B cell (primary cell): ENCODE measurements around the gene KIF7. TPM values are rescaled to one million over a fixed set of nuclear protein-coding genes. Genes with fewer than 3 reads are reported as not detected.
A peak's percentile ranks its signal among the peaks of the same experiment; 100 is the strongest.

Experiments used
- ATAC-seq: fragments of 200-7000 bp; cut with Tn5 transposase; one replicate; pipeline ENCODE4 v1.10.0; 2021; ENCODE audit warnings: low read depth, mild to moderate bottlenecking, moderate number of reproducible peaks, moderate library complexity
- CTCF ChIA-PET: fragments of 350-600 bp; sonication (Branson Sonifier 250); formaldehyde crosslinking; loops from one replicate; lab custom pipeline; 2021; ENCODE audit warnings: antibody characterized with exemption, inconsistent platforms; lab: Charles Lee
- POLR2A ChIA-PET: fragments of 350-600 bp; sonication (Branson Sonifier 250); formaldehyde crosslinking; loops from one replicate; lab custom pipeline; 2021; ENCODE audit warnings: antibody characterized with exemption; lab: Charles Lee
- DNase-seq: peaks from one replicate; pipeline ENCODE4 v3.0.0; 2013
- H2AFZ ChIP-seq: 2 replicates; pipeline ENCODE4 v1.6.1; 2012; ENCODE audit warnings: mild to moderate bottlenecking, low read depth, low read length; ENCODE audit not compliant: insufficient read depth, poor library complexity, severe bottlenecking
- H3K27ac ChIP-seq, 2 donors: 1 replicate in 1 of 2; 2 replicates in 1 of 2; pipeline ENCODE4 v1.5.1; 2012 to 2013; ENCODE audit warnings: low read length in 2 of 2, mild to moderate bottlenecking in 2 of 2, moderate library complexity in 1 of 2
- H3K27me3 ChIP-seq, 4 experiments: fragments of 200-600 bp in 1 of 4; sonication (generic) in 1 of 4; replicated peaks in 1 of 4; 1 replicate in 2 of 4; 2 replicates in 2 of 4; pipeline versions ENCODE4 v1.6.1 to v1.7.0; 2013 to 2016; ENCODE audit warnings: low read length in 3 of 4, mild to moderate bottlenecking in 2 of 4, mixed read lengths in 1 of 4, moderate library complexity in 1 of 4; ENCODE audit not compliant: insufficient read depth in 4 of 4, control insufficient read depth in 3 of 4; ENCODE audit errors: control extremely low read depth in 1 of 4
- H3K36me3 ChIP-seq, 2 experiments: replicated peaks in 1 of 2; 1 replicate in 1 of 2; 2 replicates in 1 of 2; pipeline versions ENCODE4 v1.6.1 to v1.7.1; 2013; ENCODE audit warnings: low read length in 1 of 2; ENCODE audit not compliant: insufficient read depth in 2 of 2, control insufficient read depth in 1 of 2; ENCODE audit errors: control extremely low read depth in 1 of 2, extremely low read depth in 1 of 2
- H3K4me1 ChIP-seq, 2 donors: fragments of 200-600 bp in 1 of 2; sonication (generic) in 1 of 2; 1 replicate in 1 of 2; 2 replicates in 1 of 2; pipeline versions ENCODE4 v1.5.1 to v1.6.1; 2013 to 2017; ENCODE audit warnings: low read length in 2 of 2; ENCODE audit not compliant: control insufficient read depth in 2 of 2, insufficient read depth in 2 of 2
- H3K4me2 ChIP-seq: replicated peaks from 2 replicates; pipeline ENCODE3; 2012; ENCODE audit warnings: mild to moderate bottlenecking, low read depth, low read length; ENCODE audit not compliant: poor library complexity, severe bottlenecking
- H3K4me3 ChIP-seq, 5 experiments: fragments of 200-600 bp in 1 of 5; sonication (generic) in 1 of 5; 1 replicate in 3 of 5; 2 replicates in 2 of 5; pipeline versions ENCODE4 v1.5.1 to v1.7.0; 2011 to 2016; ENCODE audit warnings: low read length in 4 of 5, mild to moderate bottlenecking in 4 of 5, low read depth in 2 of 5, control low read depth in 1 of 5, moderate library complexity in 1 of 5; ENCODE audit not compliant: insufficient read depth in 1 of 5; ENCODE audit errors: control extremely low read depth in 1 of 5, extremely low read depth in 1 of 5
- H3K79me2 ChIP-seq: fragments of 200-600 bp; sonication (generic); one replicate; pipeline ENCODE4 v1.6.0; 2016; ENCODE audit warnings: low read length; ENCODE audit not compliant: control insufficient read depth, insufficient read depth
- H3K9ac ChIP-seq: fragments of 200-600 bp; sonication (generic); 2 replicates; pipeline ENCODE4 v1.6.1; 2017; ENCODE audit warnings: mild to moderate bottlenecking, low read length, moderate library complexity
- H3K9me3 ChIP-seq, 3 donors: one replicate each; pipeline versions ENCODE4 v1.6.1 to v1.7.1; 2013; ENCODE audit warnings: low read length in 2 of 3; ENCODE audit not compliant: control insufficient read depth in 2 of 3, insufficient read depth in 1 of 3; ENCODE audit errors: control extremely low read depth in 1 of 3
- H4K20me1 ChIP-seq: 2 replicates; pipeline ENCODE4 v1.6.0; 2012; ENCODE audit warnings: mild to moderate bottlenecking, low read length; ENCODE audit not compliant: insufficient read depth, control insufficient read depth, poor library complexity, severe bottlenecking
- H3K27ac Mint-ChIP-seq: one replicate; pipeline ENCODE4 v1.8.0; 2021; ENCODE audit warnings: mixed read lengths
- H3K27me3 Mint-ChIP-seq: one replicate; pipeline ENCODE4 v1.8.0; 2021; ENCODE audit warnings: mixed read lengths
- H3K4me1 Mint-ChIP-seq: one replicate; pipeline ENCODE4 v1.8.0; 2021; ENCODE audit warnings: mixed read lengths
- H3K4me3 Mint-ChIP-seq: one replicate; pipeline ENCODE4 v1.8.0; 2021; ENCODE audit warnings: mixed read lengths
- H3K9me3 Mint-ChIP-seq: one replicate; pipeline ENCODE4 v1.8.0; 2022; ENCODE audit warnings: mixed read lengths; ENCODE audit not compliant: insufficient read depth
- EZH2 ChIP-seq: IDR thresholded peaks from 2 replicates; pipeline ENCODE4 v1.6.1; 2012; ENCODE audit warnings: borderline replicate concordance, low read depth, mild to moderate bottlenecking, moderate library complexity, low read length; ENCODE audit not compliant: insufficient read depth, poor library complexity, severe bottlenecking
- WGBS: methylation state at CpG from one replicate; pipeline ENCODE4 v1.1.5; 2013; ENCODE audit warnings: missing lambda C conversion rate; ENCODE audit not compliant: insufficient coverage; 5-methylcytosine and 5-hydroxymethylcytosine counted together
- intact Hi-C: fragments of 100-400 bp; cut with micrococcal nuclease; formaldehyde crosslinking; loops from one replicate; pipeline ENCODE4 v1.10.0; 2022
- polyA plus RNA-seq: library from polyadenylated mRNA; depleted of rRNA; stranded (reverse); fragments of >200 nt; gene quantifications from 2 replicates; pipeline ENCODE4 v1.2.3, GENCODE V29; 2012
- total RNA-seq, 2 donors: library from RNA; stranded (reverse); fragments of 120-200 nt in 1 of 2; gene quantifications; 1 replicate in 1 of 2; 2 replicates in 1 of 2; pipeline versions ENCODE4 v1.2.3 to v1.2.4, GENCODE V29; 2013 to 2022
- TF ChIP-seq, protein P1 (sequence below): fragments of 200-600 bp; IDR thresholded peaks from one replicate; pipeline ENCODE4 v1.8.0; 2022; ENCODE audit warnings: antibody characterized with exemption, mild to moderate bottlenecking

The KIF7 gene
- total and polyA plus RNA-seq, 2 donors (not counting 1 experiment from before 2014, with no cell fraction given) = not detected

GRCh38 chr15:89673165-89673512, 17.9 kb upstream of the KIF7 start:
- Histone ChIP-seq H3K79me2 (no peaks in the 10 kb centered on the region), H3K27me3 (no peaks in the 10 kb centered on the region), H4K20me1 (no peaks in the 10 kb centered on the region), H3K9me3 (peaks cover 0 to 4% (median 0%) of the 10 kb centered on the region in 3 donors), H3K9ac (no peak overlapping the region), H3K4me1 (no peaks in the 10 kb centered on the region), H3K4me2 (no peak overlapping the region), H3K27ac (no peak overlapping the region), H3K36me3 (no peaks in the 10 kb centered on the region), H2AFZ (no peak overlapping the region), H3K4me3 (no peak overlapping the region)
- no peak for DNase-seq
- Mint-ChIP-seq H3K9me3 (no peaks in the 10 kb centered on the region), H3K27me3 (peaks cover 8% of the 10 kb centered on the region), H3K4me3 (no peak overlapping the region), H3K27ac (no peak overlapping the region), H3K4me1 (no peaks in the 10 kb centered on the region)
- intact Hi-C loops = no loop called here
- WGBS = 79% methylated on average over 12 of the region's 12 CpGs
- ChIA-PET CTCF (no interaction called here), POLR2A (no interaction called here)
- TF ChIP-seq, protein P1, sequence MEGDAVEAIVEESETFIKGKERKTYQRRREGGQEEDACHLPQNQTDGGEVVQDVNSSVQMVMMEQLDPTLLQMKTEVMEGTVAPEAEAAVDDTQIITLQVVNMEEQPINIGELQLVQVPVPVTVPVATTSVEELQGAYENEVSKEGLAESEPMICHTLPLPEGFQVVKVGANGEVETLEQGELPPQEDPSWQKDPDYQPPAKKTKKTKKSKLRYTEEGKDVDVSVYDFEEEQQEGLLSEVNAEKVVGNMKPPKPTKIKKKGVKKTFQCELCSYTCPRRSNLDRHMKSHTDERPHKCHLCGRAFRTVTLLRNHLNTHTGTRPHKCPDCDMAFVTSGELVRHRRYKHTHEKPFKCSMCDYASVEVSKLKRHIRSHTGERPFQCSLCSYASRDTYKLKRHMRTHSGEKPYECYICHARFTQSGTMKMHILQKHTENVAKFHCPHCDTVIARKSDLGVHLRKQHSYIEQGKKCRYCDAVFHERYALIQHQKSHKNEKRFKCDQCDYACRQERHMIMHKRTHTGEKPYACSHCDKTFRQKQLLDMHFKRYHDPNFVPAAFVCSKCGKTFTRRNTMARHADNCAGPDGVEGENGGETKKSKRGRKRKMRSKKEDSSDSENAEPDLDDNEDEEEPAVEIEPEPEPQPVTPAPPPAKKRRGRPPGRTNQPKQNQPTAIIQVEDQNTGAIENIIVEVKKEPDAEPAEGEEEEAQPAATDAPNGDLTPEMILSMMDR = peak; percentile 31
- no peak for TF ChIP-seq EZH2
- ATAC-seq = no peak

GRCh38 chr15:89672221-89673164, 17.2 kb upstream of the KIF7 start:
- H3K4me3 Mint-ChIP-seq = no peak overlapping the region
- H3K9me3 ChIP-seq = peaks cover 0 to 4% (median 0%) of the 10 kb centered on the region in 3 donors
- H3K27ac ChIP-seq = no peak overlapping the region
- H3K27me3 ChIP-seq = no peaks in the 10 kb centered on the region
- no peak overlapping the region for H3K27ac Mint-ChIP-seq
- no peaks in the 10 kb centered on the region for H3K9me3 Mint-ChIP-seq
- no peak overlapping the region for H3K4me3 ChIP-seq
- WGBS = 94% methylated on average over 11 of the region's 12 CpGs
- intact Hi-C loops = no loop called here
- no peak overlapping the region for H3K4me2 ChIP-seq
- no peak overlapping the region for H2AFZ ChIP-seq
- ChIA-PET CTCF (no interaction called here), POLR2A (no interaction called here)
- no peaks in the 10 kb centered on the region for H3K36me3 ChIP-seq
- no peaks in the 10 kb centered on the region for H3K4me1 Mint-ChIP-seq
- H4K20me1 ChIP-seq = no peaks in the 10 kb centered on the region
- ATAC-seq (no peak), DNase-seq (no peak)
- H3K79me2 ChIP-seq = no peaks in the 10 kb centered on the region
- peaks cover 8% of the 10 kb centered on the region for H3K27me3 Mint-ChIP-seq
- no peak for TF ChIP-seq EZH2
- TF ChIP-seq, protein P1 = no peak
- no peaks in the 10 kb centered on the region for H3K4me1 ChIP-seq
- no peak overlapping the region for H3K9ac ChIP-seq
